Frontal cortex (tissue), 4 donors: ENCODE results near the gene NLRP6. TPM values are rescaled to one million over a fixed set of nuclear protein-coding genes. Genes with fewer than 3 reads are reported as not detected.
"Not testable (repeated sequence)": the region's sequence is repeated elsewhere in the genome, so short reads cannot be mapped to it uniquely, and the experiment has no call there.

Experiments used
- DNase-seq, 2 donors: peaks; one replicate each; pipeline ENCODE4 v3.0.0; 2012; ENCODE audit warnings: low spot score in 2 of 2
- FAIRE-seq: peaks from 2 replicates; lab custom pipeline; 2012; peaks lifted over from hg19 to GRCh38; lab: Jason Lieb, UNC
- total RNA-seq: library from RNA; depleted of rRNA; stranded (reverse); fragments of >200 nt; gene quantifications from one replicate; pipeline ENCODE4 v1.2.3, GENCODE V29; 2014
- donor health status: control.
- donor health status: control.
- donor health status: control.

Gene NLRP6
- total RNA-seq, 1 donor from 2014 or later, result not detected

DNA sequence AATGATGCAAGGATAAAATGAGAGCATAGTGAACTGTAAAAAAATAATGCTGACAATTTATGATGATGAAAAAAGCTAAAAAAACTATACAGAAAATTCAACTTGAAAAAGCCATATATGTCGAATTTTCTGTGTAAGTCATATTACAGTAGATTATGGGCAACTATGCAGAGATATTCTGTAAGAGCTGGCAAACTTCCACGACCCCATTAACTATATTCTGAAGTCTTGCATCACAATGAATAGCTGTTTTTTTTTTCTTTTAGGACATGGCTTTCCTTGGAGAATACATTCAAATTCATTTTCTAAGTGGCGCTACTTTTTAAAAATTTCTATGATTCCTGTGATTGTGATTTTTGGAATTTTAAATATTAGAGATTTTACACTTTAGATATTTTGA, 23.0 kb upstream of the NLRP6 start:
- FAIRE-seq, result no peak

DNA sequence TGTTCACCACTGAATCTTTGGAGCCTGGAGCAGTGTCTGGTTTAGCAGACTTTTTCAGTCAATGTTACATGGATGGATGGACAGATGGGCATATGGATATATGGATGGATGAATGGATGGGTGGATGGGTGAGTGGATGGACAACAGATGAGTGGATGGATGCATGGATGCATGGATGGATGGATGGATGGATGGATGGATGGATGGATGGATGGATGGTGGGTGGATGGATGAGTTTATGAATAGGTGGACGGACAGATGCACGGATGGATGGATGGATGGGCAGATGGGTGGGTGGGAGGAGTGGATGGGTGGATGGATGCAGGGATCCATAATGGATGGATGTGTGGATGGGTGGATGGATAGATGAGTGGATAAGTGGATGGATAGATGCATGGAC, 22.4 kb upstream of the NLRP6 start:
- FAIRE-seq (no peak), DNase-seq (no peak)

More for the DNA sequence above, 23.0 kb upstream of the NLRP6 start:
- no peak for DNase-seq

DNA sequence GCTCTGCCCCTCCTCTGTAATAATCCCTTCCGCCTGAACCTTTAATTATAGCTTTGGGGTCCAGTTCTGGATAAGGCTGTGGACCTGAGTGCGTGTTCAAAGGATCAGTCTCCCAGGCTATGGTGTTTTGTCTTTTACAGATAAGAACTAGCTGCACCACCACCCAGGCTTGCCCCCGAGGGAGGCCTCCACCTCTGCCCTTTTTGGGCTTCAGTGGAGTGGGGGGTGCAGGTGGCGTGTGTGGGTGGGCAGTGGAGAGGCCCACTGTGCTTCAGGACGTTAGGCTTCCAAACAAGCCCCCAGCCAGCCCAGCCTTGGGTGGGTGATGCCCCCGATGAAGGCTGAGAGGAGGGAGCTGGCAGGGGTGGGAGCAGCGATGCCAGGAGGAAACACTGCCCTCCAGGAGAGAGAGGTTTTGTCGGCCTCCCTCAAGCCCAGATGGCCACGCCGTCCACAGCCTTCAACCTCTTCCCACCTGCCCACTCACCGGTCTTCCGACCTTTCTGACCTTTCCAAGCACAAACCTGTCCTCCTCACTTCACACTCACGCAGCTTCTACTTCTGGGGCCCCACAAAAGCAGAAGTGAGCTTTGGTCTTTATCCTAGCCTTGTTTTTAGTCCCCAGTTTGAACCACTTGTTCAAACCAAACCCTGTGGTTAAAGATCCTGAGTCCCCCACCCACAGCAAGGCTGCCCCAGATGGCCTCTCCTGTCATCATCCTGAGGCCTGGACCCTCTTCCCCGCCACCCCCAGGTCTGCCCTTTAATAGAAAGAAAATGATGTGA, 21.1 kb upstream of the NLRP6 start:
- FAIRE-seq (no peak), DNase-seq (no peak)

- FAIRE-seq (no peak), DNase-seq (no peak)
Measured at GRCh38 chr11:257766-258493, 20.3 kb upstream of the NLRP6 start.

DNA sequence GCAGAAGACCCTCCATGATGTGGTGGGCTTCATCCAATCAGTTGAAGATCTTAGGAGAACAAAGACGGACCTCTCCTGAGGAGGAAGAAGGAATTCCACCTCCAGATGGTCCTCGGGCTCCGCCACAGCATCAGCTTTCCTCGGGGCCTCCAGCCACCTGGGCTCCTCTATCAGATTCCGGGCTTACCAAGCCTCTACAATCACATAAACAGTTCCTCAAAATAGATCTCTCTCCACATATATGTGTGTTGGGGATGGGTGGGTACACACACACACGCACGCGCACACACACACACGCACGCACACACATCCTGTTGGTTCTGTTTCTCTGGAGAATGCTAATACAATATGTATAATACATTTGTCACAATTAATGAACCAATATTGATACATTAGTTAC, 18.8 kb upstream of the NLRP6 start:
- no peak for FAIRE-seq
- DNase-seq, result no peak

- DNase-seq, result no peak
- FAIRE-seq, result no peak
Measured at GRCh38 chr11:261624-262023, 16.6 kb upstream of the NLRP6 start.

DNA sequence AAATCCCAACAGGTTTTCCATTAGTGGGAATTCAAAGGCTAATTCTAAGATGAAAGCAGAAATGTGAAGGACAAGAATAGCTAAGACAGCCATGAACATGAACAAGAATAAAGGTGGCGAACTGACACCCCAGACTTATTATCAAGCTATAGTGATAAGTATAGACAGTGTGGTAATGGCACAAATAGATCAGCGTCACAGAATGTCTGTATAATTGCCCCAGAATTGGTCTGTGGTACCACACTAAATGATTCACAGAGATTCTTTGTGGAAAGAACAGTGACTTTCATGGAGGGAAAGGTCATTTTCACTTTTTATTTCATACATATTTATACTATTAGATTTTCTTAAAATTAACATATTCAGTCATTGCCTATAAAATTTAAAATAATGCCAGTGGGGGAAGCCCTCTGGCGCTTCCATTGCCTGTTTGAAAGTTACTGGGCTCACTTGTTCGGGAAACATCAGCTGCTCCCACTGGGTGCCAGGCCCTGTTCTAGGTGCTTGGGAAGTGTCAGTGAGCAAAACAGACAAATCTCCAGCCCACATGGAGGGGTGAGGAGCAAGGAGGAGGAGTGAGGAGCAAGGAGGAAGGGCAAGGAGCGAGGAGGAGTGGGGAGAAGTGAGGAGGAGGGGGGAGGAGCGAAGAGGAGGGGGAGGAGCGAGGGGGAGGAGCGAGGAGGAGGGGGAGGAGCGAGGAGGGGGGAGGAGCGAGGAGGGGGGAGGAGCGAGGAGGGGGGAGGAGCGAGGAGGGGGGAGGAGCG, 11.3 kb upstream of the NLRP6 start:
- FAIRE-seq, result no peak

GRCh38 chr11:267491-267994, 10.7 kb upstream of the NLRP6 start:
- no peak for FAIRE-seq
- no peak for DNase-seq

More for the DNA sequence above, 11.3 kb upstream of the NLRP6 start:
- DNase-seq, result no peak

- not testable (repeated sequence) for DNase-seq, FAIRE-seq
Measured at GRCh38 chr11:268716-269145, 9.5 kb upstream of the NLRP6 start.

GRCh38 chr11:269146-269890, 8.9 kb upstream of the NLRP6 start:
- no peak for DNase-seq
- FAIRE-seq, result no peak

GRCh38 chr11:270451-271318, 7.5 kb upstream of the NLRP6 start:
- no peak for DNase-seq
- no peak for FAIRE-seq

GRCh38 chr11:271319-271715, 6.9 kb upstream of the NLRP6 start:
- DNase-seq (no peak), FAIRE-seq (no peak)

DNA sequence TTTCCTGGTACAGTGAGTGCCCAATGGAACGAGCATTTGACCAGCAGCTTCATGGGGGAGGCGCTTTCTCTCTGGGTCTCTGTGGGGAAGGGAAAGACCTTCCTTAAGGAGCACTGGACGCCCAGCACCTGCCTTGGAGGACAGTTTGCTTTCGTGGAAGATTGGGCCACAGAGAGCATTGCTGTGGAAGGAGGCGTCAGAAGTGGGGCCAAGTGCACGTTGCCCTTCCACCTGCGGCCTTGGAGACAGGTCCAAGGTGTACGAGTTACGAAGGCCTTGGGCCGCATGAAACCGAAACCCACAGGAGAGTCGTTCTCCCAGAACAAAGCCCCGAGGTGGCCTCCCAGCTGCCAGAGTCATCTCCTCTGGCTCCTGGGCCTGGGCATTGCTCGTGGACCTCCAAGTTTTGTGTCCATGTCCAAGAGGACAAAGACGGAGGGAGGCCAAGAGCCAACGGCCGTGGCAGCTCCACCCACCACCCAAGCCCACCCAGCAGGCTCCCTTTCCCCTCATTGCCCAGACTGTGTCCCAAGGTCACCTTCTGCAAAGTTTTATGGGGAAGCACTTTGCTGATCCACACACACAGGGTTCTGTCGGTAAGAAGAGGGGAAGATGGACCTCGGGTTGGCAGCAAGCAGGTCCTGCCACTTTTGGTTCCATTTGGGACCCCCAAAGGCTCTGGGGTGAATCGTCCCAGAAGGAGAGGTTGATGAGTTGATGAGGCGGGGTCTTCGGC, 5.8 kb upstream of the NLRP6 start:
- FAIRE-seq (no peak), DNase-seq (no peak)

- no peak for FAIRE-seq
- DNase-seq, result no peak
Measured at GRCh38 chr11:272931-273198, 5.3 kb upstream of the NLRP6 start.

- no peak for DNase-seq
- FAIRE-seq, result no peak
Measured at GRCh38 chr11:276219-276618, 2.0 kb upstream of the NLRP6 start.

DNA sequence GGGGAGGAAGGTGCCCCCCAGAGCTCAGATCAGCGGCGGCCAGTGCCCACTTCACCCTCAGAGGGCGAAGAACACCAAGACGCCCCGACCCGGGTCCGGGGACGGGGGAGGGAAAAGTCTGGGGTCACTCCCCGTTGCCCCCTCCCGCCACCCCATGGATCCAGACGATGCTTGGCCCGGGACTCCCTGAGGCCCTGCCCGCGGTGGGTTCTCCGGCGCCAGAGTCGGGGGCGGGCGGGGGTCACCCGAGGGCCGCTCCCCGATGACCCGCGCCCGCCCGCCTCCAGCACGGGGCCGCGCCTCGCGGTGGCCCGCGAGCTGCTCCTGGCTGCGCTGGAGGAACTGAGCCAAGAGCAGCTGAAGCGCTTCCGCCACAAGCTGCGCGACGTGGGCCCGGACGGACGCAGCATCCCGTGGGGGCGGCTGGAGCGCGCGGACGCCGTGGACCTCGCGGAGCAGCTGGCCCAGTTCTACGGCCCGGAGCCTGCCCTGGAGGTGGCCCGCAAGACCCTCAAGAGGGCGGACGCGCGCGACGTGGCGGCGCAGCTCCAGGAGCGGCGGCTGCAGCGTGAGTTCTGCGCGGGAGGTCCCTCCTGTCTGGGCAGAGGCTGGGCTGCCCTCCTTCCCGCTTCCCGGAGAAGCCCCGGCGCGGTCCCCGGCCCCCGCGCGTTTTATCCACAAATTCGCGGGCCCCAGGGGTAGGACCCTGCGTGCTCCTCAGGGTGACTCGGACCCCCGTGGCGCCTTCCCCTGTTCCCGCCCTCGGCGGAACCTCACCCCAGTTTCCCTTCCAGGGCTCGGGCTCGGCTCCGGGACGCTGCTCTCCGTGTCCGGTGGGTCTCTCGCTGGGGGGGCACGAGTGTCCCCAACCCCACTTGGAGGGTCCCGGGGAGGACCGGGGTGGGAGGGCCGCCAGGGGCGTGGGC, 1.1 kb downstream of the NLRP6 start:
- FAIRE-seq, result no peak

GRCh38 chr11:279966-280705, 1.9 kb downstream of the NLRP6 start:
- peak in 1 of 2 donors; percentile 27 for DNase-seq

More for the DNA sequence above, 1.1 kb downstream of the NLRP6 start:
- peak in 1 of 2 donors; percentile 52 for DNase-seq

More at GRCh38 chr11:279966-280705, 1.9 kb downstream of the NLRP6 start:
- FAIRE-seq, result no peak
